ENCODE measurements around the gene TXLNB.
"Not testable (repeated sequence)": the region's sequence is repeated elsewhere in the genome, so short reads cannot be mapped to it uniquely, and the experiment has no call there.

Gene TXLNB

DNA sequence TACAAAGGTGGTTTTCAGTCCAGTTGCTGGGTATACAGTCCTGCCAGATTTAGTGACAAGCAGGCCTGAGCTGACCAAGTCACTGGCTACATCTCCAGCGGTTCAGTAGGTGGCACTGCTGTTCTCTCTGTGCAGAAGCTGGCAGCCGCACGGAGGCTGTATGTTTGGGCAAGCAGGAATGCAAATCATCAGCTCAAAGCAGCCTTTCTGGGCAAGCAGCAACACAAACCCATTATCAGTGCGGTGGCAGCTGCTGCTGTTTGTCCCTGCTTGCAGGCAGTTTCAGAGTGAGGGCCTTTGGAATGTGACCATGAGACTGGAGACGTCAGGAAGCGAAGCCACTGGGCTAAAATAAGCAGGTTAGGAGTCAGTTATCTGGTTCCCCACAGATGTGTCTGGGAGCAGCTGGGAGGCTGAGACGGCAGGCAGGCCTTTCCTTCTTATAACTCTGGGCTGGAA is 72.5 kb downstream of the TXLNB start:
- Histone ChIP-seq H3K4me3 (replicated peaks; ENCODE audit: insufficient read depth, low read length) (no peak overlapping the region), H3K27ac (replicated peaks) (peak overlapping the region; percentile 42), H3K27me3 (ENCODE audit: insufficient read depth, poor library complexity, severe bottlenecking) (no peaks in the 10 kb centered on the region)
- TF ChIP-seq GABPA (IDR thresholded peaks at IDR 0.05; ENCODE audit: low read depth): no peak
- no peak for TF ChIP-seq POLR2AphosphoS5 (IDR thresholded peaks at IDR 0.05; ENCODE audit: low read depth)
- no peak for TF ChIP-seq SPI1 (IDR thresholded peaks at IDR 0.05; ENCODE audit: borderline replicate concordance, low read depth)
- TF ChIP-seq, protein P1, sequence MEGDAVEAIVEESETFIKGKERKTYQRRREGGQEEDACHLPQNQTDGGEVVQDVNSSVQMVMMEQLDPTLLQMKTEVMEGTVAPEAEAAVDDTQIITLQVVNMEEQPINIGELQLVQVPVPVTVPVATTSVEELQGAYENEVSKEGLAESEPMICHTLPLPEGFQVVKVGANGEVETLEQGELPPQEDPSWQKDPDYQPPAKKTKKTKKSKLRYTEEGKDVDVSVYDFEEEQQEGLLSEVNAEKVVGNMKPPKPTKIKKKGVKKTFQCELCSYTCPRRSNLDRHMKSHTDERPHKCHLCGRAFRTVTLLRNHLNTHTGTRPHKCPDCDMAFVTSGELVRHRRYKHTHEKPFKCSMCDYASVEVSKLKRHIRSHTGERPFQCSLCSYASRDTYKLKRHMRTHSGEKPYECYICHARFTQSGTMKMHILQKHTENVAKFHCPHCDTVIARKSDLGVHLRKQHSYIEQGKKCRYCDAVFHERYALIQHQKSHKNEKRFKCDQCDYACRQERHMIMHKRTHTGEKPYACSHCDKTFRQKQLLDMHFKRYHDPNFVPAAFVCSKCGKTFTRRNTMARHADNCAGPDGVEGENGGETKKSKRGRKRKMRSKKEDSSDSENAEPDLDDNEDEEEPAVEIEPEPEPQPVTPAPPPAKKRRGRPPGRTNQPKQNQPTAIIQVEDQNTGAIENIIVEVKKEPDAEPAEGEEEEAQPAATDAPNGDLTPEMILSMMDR (IDR thresholded peaks at IDR 0.05; ENCODE audit: insufficient read depth, low read length): peak; percentile 95
- DNase-seq (ENCODE audit: low read depth in 1 of 2, low spot score in 1 of 2): peak; percentile 28 to 89

DNA sequence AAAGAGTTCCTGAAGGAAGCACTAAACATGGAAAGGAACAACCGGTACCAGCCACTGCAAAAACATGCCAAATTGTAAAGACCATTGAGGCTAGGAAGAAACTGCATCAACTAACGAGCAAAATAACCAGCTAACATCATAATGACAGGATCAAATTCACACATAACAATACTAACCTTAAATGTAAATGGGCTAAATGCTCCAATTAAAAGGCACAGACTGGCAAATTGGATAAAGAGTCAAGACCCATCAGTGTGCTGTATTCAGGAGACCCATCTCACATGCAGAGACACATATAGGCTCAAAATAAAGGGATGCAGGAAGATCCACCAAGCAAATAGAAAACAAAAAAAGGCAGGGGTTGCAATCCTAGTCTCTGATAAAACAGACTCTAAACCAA is 79.3 kb downstream of the TXLNB start:
- not testable (repeated sequence) for H3K27ac ChIP-seq (replicated peaks); DNase-seq (ENCODE audit: low read depth in 1 of 2, low spot score in 1 of 2); H3K27me3 ChIP-seq (ENCODE audit: insufficient read depth, poor library complexity, severe bottlenecking); H3K4me3 ChIP-seq (replicated peaks; ENCODE audit: insufficient read depth, low read length)

DNA sequence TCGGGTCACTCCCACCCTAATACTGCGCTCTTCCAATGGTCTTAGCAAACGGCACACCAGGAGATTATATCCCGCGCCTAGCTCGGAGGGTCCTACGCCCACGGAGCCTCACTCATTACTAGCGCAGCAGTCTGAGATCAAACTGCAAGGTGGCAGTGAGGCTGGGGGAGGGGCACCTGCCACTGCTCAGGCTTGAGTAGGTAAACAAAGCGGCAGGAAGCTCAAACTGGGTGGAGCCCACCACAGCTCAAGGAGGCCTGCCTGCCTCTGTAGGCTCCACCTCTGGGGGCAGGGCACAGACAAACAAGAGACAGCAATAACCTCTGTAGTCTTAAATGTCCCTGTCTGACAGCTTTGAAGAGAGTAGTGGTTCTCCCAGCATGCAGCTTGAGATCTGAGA is 81.0 kb downstream of the TXLNB start:
- not testable (repeated sequence) for DNase-seq (ENCODE audit: low read depth in 1 of 2, low spot score in 1 of 2); H3K4me3 ChIP-seq (replicated peaks; ENCODE audit: insufficient read depth, low read length); H3K27ac ChIP-seq (replicated peaks); H3K27me3 ChIP-seq (ENCODE audit: insufficient read depth, poor library complexity, severe bottlenecking)

DNA sequence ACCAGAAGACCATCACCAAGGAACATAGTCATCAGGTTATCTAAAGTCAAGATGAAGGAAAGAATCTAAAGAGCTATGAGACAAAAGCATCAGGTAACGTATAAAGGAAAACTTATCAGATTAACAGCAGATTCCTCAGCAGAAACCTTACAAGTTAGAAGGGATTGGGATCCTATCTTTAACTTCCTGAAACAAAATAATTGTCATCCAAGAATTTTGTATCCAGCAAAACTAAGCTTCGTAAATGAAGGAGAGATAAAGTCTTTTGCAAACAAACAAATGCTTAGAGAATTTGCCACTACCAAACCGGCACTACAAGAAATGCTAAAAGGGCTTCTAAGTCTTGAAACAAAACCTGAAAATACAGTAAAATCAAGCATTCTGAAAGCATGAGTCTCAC is 86.0 kb downstream of the TXLNB start:
- H3K27ac ChIP-seq (replicated peaks): no peak overlapping the region
- DNase-seq (ENCODE audit: low read depth in 1 of 2, low spot score in 1 of 2): no peak
- TF ChIP-seq, protein P2, sequence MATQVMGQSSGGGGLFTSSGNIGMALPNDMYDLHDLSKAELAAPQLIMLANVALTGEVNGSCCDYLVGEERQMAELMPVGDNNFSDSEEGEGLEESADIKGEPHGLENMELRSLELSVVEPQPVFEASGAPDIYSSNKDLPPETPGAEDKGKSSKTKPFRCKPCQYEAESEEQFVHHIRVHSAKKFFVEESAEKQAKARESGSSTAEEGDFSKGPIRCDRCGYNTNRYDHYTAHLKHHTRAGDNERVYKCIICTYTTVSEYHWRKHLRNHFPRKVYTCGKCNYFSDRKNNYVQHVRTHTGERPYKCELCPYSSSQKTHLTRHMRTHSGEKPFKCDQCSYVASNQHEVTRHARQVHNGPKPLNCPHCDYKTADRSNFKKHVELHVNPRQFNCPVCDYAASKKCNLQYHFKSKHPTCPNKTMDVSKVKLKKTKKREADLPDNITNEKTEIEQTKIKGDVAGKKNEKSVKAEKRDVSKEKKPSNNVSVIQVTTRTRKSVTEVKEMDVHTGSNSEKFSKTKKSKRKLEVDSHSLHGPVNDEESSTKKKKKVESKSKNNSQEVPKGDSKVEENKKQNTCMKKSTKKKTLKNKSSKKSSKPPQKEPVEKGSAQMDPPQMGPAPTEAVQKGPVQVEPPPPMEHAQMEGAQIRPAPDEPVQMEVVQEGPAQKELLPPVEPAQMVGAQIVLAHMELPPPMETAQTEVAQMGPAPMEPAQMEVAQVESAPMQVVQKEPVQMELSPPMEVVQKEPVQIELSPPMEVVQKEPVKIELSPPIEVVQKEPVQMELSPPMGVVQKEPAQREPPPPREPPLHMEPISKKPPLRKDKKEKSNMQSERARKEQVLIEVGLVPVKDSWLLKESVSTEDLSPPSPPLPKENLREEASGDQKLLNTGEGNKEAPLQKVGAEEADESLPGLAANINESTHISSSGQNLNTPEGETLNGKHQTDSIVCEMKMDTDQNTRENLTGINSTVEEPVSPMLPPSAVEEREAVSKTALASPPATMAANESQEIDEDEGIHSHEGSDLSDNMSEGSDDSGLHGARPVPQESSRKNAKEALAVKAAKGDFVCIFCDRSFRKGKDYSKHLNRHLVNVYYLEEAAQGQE (IDR thresholded peaks at IDR 0.05; ENCODE audit: insufficient replicate concordance, low read depth): no peak
- no peak for TF ChIP-seq SPI1 (IDR thresholded peaks at IDR 0.05; ENCODE audit: borderline replicate concordance, low read depth)
- TF ChIP-seq GABPA (IDR thresholded peaks at IDR 0.05; ENCODE audit: low read depth): no peak
- TF ChIP-seq, protein P1 (IDR thresholded peaks at IDR 0.05; ENCODE audit: insufficient read depth, low read length): no peak
- no peak for TF ChIP-seq POLR2AphosphoS5 (IDR thresholded peaks at IDR 0.05; ENCODE audit: low read depth)
- no peak overlapping the region for H3K4me3 ChIP-seq (replicated peaks; ENCODE audit: insufficient read depth, low read length)
- H3K27me3 ChIP-seq (ENCODE audit: insufficient read depth, poor library complexity, severe bottlenecking): no peaks in the 10 kb centered on the region

DNA sequence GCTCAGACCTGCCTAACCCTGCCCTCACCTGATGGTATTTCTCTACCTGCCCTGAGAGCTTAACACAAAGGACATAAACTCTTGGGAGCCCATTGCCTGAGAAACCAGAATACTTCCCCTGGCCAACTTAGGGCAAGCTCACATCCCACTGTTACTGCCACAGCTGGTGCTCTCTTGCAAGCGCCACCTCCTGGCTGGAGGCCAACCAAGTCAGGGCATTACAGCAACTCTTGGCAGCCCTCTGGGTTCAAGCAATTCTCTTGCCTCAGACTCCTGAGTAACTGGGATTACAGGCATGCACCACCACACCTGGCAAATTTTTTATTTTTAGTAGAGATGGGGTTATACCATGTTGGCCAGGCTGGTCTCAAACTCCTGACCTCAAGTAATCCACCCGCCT is 86.8 kb downstream of the TXLNB start:
- Histone ChIP-seq H3K27me3 (ENCODE audit: insufficient read depth, poor library complexity, severe bottlenecking) (no peaks in the 10 kb centered on the region), H3K4me3 (replicated peaks; ENCODE audit: insufficient read depth, low read length) (no peak overlapping the region), H3K27ac (replicated peaks) (no peak overlapping the region)
- DNase-seq (ENCODE audit: low read depth in 1 of 2, low spot score in 1 of 2): no peak
- TF ChIP-seq, protein P2 (IDR thresholded peaks at IDR 0.05; ENCODE audit: insufficient replicate concordance, low read depth): no peak
- TF ChIP-seq, protein P1 (IDR thresholded peaks at IDR 0.05; ENCODE audit: insufficient read depth, low read length): no peak
- TF ChIP-seq POLR2AphosphoS5 (IDR thresholded peaks at IDR 0.05; ENCODE audit: low read depth) (no peak), SPI1 (IDR thresholded peaks at IDR 0.05; ENCODE audit: borderline replicate concordance, low read depth) (no peak), GABPA (IDR thresholded peaks at IDR 0.05; ENCODE audit: low read depth) (no peak)
